ENCODE measurements around the gene MGME1. TPM values are rescaled to one million over a fixed set of nuclear protein-coding genes. Genes with fewer than 3 reads are reported as not detected.

MGME1 gene
- total and polyA plus RNA-seq, 9 of the 15 experiments (the other 6 are each of a cell fraction or from before 2014, with no cell fraction given): 13.4 to 45.1 (median 30.6) TPM

- TF ChIP-seq CTCF (IDR thresholded peaks at IDR 0.05 in 2 of 3, conservative IDR thresholded peaks at IDR 0.05 in 1 of 3; ENCODE audit: insufficient read depth in 2 of 3, low read depth in 1 of 3, low read length in 3 of 3) (no peak), ZNF311 (CRISPR knock-in tag; IDR thresholded peaks at IDR 0.05) (no peak), KDM4B (IDR thresholded peaks at IDR 0.05; ENCODE audit: borderline replicate concordance in 2 of 2, low read depth in 1 of 2) (no peak), ZKSCAN3 (CRISPR knock-in tag; IDR thresholded peaks at IDR 0.05) (no peak), SP2 (IDR thresholded peaks at IDR 0.05; ENCODE audit: extremely low read depth, low read depth, low read length, poor library complexity, severe bottlenecking) (no peak), NKRF (IDR thresholded peaks at IDR 0.05; ENCODE audit: borderline replicate concordance) (no peak), CEBPZ (IDR thresholded peaks at IDR 0.05; ENCODE audit: borderline replicate concordance, low read depth, low read length) (no peak), ELF4 (CRISPR knock-in tag; IDR thresholded peaks at IDR 0.05) (no peak), JUN (IDR thresholded peaks at IDR 0.05; ENCODE audit: borderline replicate concordance, low read depth, low read length) (0 out of 2 replicates have a peak, but pooled peaks have one; percentile 26), JUN (CRISPR knock-in tag; IDR thresholded peaks at IDR 0.05; ENCODE audit: borderline replicate concordance) (no peak), TAL1 (IDR thresholded peaks at IDR 0.05) (peak; percentile 95), L3MBTL2 (IDR thresholded peaks at IDR 0.05) (peak; percentile 65), MXD1 (CRISPR knock-in tag; IDR thresholded peaks at IDR 0.05; ENCODE audit: borderline replicate concordance, poor library complexity, severe bottlenecking) (no peak), RBM22 (IDR thresholded peaks at IDR 0.05; ENCODE audit: low read depth, low read length, poor library complexity, severe bottlenecking) (no peak), ZNF280A (IDR thresholded peaks at IDR 0.05; ENCODE audit: low read depth, partially characterized antibody) (no peak), TARDBP (IDR thresholded peaks at IDR 0.05) (no peak), ZNF408 (CRISPR knock-in tag; IDR thresholded peaks at IDR 0.05; ENCODE audit: low read depth) (no peak)
Observed at GRCh38 chr20:17925141-17925939, 43.5 kb upstream of the MGME1 start (continued).
